ENCODE results near the gene ROBO2.

ROBO2 gene

DNA sequence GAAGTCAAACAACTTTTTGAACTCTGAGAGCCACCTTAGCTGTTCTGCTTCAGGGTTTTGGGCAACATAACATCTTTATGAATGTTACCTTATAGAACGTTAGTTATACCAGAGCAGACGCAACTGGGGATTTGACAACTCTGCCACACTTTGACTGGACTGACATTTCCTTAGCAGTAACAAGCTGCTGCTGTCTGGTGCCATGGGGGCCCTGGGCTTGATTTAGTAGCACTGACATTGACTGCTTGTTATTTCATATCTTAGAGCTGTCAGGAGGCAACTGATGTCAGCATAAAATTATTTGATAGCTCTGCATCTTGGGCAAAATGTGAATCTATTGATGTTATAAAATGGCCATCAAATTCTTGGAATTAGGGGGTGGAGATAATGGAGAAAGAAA is 285.4 kb downstream of the ROBO2 start:
- TF ChIP-seq, protein P1, sequence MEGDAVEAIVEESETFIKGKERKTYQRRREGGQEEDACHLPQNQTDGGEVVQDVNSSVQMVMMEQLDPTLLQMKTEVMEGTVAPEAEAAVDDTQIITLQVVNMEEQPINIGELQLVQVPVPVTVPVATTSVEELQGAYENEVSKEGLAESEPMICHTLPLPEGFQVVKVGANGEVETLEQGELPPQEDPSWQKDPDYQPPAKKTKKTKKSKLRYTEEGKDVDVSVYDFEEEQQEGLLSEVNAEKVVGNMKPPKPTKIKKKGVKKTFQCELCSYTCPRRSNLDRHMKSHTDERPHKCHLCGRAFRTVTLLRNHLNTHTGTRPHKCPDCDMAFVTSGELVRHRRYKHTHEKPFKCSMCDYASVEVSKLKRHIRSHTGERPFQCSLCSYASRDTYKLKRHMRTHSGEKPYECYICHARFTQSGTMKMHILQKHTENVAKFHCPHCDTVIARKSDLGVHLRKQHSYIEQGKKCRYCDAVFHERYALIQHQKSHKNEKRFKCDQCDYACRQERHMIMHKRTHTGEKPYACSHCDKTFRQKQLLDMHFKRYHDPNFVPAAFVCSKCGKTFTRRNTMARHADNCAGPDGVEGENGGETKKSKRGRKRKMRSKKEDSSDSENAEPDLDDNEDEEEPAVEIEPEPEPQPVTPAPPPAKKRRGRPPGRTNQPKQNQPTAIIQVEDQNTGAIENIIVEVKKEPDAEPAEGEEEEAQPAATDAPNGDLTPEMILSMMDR (conservative IDR thresholded peaks at IDR 0.05; ENCODE audit: low read depth, low read length) = no peak
- no peak overlapping the region for H3K4me3 ChIP-seq (ENCODE audit: low read depth, low read length)
- DNase-seq (ENCODE audit: low read depth) = no peak

DNA sequence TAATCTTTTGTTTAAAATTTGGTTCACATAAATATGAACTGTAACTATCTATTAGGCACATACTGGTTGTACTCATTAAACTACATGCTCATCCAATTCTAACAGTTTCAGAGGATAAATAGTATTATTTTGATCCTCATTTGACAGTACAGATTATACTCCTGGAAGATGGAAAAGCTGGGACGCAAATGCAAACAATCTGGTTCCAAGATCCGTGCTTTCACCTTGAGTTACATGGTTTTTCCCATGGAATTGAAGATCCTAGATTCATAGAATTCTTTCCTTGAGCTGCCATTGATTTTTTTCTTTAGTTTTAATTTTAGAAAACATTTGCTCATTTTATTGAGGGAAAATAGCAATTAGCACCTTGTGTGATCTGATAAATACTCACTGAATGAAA is 285.8 kb downstream of the ROBO2 start:
- no peak overlapping the region for H3K4me3 ChIP-seq (ENCODE audit: low read depth, low read length)
- no peak for DNase-seq (ENCODE audit: low read depth)
- TF ChIP-seq, protein P1 (conservative IDR thresholded peaks at IDR 0.05; ENCODE audit: low read depth, low read length) = no peak

DNA sequence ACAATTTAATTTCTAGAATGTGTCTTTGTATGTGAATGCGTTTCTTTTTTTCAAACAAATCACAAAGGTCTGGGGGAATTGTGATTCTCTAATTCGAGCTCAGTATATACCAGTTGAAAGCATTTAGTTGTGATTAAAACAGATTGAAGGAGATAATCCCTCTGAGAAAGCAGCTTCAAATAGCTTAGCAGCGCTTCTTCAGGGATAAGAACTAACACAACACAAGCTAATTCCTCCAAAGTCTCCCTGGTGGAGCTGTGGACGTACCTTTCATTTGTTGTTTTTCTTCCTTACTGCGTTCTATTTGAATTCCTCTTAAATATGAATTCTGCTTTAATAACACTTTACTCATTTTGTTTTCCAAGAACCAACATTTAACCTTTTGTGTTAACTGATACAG is 286.7 kb downstream of the ROBO2 start:
- DNase-seq (ENCODE audit: low read depth) = no peak
- no peak overlapping the region for H3K4me3 ChIP-seq (ENCODE audit: low read depth, low read length)
- TF ChIP-seq, protein P1 (conservative IDR thresholded peaks at IDR 0.05; ENCODE audit: low read depth, low read length) = no peak

DNA sequence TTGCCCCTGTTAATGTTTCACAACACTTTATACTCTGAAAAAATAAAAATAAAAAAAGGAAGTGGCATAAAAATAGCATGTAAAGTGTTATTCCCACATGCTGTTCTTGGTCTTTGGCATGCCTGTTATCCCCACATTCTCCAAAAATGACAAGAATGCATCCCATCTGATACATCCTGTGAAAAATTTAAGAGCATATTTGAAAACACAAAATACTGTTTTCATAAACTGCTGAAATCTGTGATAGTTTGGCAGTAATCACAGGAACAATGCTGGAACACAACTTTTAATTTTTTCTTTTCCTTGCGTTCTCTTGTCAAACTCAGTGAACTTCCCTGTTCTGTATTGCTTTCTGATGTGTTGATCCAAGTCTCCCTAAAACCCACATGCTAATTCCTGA is 288.8 kb downstream of the ROBO2 start:
- TF ChIP-seq, protein P1 (conservative IDR thresholded peaks at IDR 0.05; ENCODE audit: low read depth, low read length) = no peak
- H3K4me3 ChIP-seq (ENCODE audit: low read depth, low read length) = no peak overlapping the region
- DNase-seq (ENCODE audit: low read depth) = peak; percentile 40

DNA sequence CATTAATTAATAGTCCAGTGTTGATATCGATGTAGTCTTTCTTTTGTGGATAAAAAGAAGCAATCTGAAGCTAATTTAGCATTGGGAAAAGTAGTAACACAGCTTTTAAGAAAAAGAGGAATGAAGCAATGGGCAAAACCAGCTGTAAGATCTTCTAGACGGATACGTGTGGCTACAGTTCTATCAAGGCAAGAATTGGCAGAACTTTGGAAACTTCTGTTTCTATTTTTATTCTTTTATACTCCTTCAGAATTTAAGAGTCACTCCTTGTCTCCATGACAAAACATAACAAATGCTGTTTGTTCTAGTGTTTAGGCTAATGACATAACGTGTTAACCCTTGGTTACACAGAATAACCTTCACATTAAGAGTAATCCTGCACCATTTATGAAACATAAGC is 289.2 kb downstream of the ROBO2 start:
- no peak overlapping the region for H3K4me3 ChIP-seq (ENCODE audit: low read depth, low read length)
- TF ChIP-seq, protein P1 (conservative IDR thresholded peaks at IDR 0.05; ENCODE audit: low read depth, low read length) = no peak
- DNase-seq (ENCODE audit: low read depth) = peak; percentile 9

DNA sequence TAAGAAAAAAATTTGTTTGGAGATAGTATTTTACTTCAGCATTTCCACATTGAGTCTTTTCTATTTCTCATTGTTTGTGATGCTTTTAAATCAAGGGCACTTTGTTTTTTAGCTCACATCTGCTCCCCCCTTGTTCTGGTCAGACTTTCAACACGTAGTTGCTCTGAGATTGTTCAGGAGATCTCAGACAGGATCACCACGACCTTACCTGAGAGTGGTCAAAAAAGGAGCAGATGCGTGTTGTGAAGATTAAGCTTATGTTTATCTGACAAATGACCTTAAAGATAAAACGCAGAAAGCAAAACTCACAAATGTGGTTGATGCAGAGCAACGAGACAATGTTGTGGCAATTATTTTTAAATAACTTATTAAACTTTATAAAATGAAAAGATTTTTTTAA is 298.3 kb downstream of the ROBO2 start:
- DNase-seq (ENCODE audit: low read depth) = no peak
- TF ChIP-seq, protein P1 (conservative IDR thresholded peaks at IDR 0.05; ENCODE audit: low read depth, low read length) = no peak
- H3K4me3 ChIP-seq (ENCODE audit: low read depth, low read length) = no peak overlapping the region

DNA sequence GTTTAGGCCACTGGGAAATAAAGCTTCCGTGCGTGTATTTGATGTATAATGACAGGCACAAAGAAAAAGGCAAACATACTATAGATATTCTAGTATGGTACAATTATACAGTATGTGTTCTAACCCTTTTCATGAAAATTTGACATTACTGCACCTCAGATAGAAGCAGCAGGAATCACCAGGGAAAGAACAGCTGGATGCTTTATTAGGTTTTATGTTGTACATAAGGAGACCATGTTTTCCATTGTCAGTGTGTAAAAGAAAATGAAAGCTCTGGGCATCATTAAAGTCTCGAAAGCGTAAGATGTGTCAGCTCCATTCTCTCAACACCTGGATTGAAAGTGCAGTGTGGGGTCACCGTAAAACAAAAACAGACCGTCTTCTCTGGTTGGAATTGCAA is 302.1 kb downstream of the ROBO2 start:
- TF ChIP-seq, protein P1 (conservative IDR thresholded peaks at IDR 0.05; ENCODE audit: low read depth, low read length) = no peak
- H3K4me3 ChIP-seq (ENCODE audit: low read depth, low read length) = no peak overlapping the region
- DNase-seq (ENCODE audit: low read depth) = no peak

Measured in choroid plexus epithelial cell (primary cell).